ENCODE data around the gene MDFIC.

MDFIC gene

GRCh38 chr7:114929570-114929969 lies 7.7 kb downstream of the MDFIC start:
- FAIRE-seq = no peak

- FAIRE-seq = no peak
Observed at GRCh38 chr7:114930107-114930661, 8.3 kb downstream of the MDFIC start.

DNA sequence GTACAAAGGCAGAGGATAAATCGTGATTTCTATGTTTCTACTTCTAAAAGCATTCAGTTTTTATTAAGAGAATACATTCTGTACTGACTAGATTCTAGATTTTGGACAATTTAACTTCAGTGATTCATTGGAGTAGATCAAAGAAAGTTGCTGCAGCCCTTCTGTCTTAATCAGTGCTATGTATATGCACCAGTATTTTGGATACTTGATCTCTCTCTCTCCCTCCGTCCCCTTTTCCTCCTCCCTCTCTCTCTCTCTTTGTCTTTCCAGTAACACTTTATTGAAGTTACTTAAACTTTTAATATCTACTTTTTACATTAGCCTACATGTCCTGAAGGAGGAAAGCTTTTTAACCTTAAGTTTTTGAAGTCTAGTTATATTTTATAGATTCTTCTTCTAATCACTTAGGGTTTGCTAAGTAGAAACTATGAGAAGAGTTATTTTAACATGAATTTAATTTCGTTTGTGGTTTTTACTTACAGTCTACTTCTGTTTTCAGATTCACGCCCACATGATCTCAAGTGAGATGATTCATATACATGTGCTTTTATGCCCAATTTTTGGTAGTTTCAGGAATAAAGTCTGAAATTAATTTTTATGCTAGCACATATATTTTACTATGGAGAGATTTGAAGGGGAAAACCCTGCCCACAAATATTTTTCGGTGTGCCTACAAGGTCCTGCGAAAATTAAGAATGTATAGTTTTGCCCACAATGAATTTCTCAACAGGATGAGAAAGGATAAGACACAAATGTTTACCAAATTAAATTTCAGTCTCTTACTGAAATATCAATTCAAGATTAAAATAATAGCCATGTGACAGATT lies 9.1 kb downstream of the MDFIC start:
- no peak for FAIRE-seq

DNA sequence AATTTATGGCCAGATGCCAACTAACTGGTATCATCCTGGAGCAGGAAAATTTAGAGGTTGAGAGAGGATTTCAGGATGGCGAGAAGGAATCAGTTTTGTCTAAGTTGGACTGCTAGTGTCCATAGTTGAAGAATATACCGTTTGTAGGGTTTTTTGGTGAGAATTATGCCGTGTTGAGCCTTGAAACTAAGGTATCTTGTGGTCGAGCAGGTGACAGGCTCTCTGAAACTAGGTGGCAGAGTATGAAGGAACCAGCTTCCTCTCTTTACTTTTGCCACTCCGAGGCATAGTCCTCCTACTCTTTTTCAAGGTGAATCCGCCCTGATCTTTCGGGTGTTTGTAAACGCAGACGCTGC lies 9.7 kb downstream of the MDFIC start:
- no peak for FAIRE-seq

- FAIRE-seq = no peak
Observed at GRCh38 chr7:114932991-114933390, 11.1 kb downstream of the MDFIC start.

DNA sequence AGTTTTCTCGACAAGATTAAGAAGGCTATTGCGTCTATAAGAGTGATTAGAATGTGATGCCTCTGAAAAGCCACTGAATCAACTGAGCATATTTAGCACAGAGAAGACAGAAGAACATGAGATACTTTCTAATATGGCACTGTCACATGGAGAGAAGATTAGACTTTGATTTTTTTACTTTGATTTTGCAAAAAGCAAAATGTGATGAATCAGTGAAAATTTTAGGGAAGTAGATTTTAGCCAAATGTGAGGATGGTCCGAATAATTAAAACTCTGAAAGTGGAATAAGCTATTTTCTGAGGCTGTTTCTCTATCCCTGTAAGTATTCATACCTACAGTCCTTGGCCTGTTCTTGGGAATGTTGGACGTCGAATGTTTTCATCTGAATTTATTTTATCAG lies 11.8 kb downstream of the MDFIC start:
- FAIRE-seq = no peak

DNA sequence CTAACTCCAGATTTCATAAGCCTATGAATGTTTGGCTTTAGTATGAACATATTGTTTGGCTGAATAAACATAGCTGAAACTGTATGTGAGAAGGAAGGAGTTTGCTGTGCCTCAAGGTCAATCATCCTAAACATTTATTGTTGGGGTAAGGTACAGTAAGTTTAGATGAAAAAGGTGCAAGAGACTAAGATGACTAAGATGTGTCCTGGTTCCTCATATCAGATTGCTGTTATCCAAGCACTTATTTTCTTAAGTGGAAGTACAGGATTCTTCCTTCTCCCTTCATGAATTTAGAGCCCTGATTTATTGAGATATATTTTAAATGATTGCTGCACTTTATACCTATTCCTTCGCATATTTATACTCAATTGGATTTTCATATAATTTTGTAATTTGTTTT lies 12.2 kb downstream of the MDFIC start:
- no peak for FAIRE-seq

DNA sequence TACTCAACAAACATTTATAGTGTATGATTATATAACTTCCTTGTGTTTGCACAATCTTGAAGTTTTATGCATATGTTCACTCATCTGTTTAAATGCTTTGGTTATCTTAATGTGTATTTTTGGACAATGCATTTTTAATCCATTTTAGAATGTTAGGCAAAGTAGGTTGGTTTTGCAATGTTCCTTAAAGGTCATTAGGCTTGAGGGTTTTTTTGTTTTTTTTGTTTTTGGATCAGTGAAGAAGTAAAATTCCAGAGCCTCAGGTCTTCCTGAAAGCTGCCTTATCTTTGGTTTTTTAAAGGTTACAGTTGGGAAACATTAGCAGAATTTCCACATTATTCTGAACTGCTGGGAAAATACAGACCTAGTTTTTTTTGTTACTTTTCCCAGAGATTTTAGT lies 12.8 kb downstream of the MDFIC start:
- FAIRE-seq = peak; percentile 69

DNA sequence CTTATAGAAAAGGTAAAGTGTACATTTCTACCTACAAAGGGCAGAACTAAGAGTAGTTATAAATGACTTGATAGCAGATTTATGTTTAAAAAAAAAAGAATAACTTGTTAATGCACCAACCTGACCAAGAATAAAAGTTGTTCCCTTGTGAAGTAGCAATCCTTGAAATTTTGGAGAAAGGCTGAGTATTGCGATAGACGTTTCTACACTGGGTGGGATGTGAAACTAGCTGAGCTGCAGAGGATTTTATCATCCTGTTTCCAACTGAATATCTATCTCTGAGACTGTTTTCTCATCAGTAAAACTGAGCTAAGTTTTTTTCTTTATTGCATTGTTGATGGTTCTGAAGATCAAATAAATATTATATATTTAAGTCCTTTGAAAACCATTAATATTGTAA lies 14.6 kb downstream of the MDFIC start:
- FAIRE-seq = no peak

DNA sequence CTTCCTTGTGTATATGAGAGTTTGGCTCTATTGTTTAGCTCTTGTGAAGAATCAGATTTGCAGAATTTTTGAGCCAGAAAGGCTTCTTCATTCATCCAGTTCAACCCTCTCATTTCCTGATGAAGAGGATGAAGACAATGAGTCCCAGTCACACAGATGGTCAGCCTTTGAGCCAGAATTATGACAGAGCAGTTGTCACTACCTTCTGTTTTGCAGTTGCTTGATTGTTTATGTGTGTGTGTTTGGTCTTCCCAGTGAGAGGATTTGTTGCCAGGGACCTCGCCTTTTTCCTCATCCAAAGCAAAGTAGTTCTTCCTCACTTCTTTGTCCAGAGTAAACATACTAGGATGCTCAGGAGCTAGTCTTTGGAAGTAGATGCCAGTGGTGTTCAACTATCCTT lies 15.6 kb downstream of the MDFIC start:
- FAIRE-seq = no peak

- FAIRE-seq = no peak
Observed at GRCh38 chr7:114938785-114939184, 16.9 kb downstream of the MDFIC start.

DNA sequence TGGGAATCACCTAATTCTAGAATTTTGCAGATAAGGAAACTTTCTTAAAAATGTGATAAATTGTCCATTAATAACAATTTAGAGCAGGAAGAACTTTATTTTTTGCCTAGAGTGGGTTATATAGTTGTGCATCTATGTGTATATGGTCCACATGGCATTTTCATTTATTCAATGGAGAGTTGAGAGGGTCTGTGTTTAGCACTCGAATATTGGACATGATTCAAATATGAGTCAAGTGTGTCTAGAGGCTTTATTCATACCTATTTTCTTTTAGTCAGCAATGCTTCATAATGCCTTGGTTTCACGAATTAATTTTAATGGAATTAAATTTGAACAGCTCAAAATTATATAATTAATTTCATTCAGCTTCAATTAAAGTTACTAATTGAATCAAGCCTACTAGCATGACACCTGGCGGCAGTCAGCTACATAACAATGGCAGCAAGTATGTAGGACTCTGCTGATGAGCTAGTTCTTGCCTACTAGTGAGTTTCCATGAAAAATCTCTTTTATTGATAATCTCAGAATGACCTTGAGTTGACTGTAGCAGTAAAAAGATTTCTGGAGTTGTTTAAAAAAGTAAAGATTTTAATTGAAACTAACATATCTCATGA lies 17.7 kb downstream of the MDFIC start:
- FAIRE-seq = no peak

DNA sequence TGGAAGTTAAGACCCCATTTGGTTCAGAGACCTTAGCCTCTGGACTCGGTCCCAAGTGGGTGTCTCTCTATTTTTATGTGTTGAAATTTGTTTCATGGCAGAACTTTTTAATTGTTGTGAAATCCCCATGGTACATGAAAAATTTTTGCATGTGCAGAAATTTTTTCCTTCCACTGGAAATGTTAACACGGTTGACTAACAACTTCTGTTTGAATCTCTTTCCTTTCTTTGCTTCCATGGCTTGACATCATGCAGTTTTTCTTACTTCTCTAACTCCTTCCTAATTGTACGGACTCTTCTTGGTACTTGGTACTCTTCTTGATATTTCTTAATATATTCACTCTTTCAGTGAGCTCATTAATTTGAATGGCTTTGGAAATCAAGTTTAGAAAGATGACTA lies 18.3 kb downstream of the MDFIC start:
- no peak for FAIRE-seq

GRCh38 chr7:114941692-114942091 lies 19.8 kb downstream of the MDFIC start:
- FAIRE-seq = no peak

GRCh38 chr7:114942446-114943175 lies 20.7 kb downstream of the MDFIC start:
- no peak for FAIRE-seq

DNA sequence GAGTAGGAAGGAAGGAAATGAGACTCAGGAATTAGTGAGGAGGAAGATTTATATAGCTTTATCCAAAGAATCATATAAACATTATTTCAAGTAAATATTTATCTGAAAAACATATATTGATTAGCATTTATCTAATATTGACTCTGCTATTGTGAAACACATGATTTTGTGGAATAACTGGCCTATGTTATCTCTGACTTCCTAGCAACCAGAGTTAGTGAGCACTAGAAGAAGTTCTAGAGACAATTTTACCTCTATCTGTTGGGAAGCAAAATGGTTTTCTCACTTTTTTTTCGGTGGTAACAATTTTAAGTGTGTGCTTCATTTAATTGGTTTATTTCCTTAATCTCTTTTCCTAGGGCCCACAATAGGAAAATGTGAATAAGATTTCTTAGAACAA lies 21.6 kb downstream of the MDFIC start:
- FAIRE-seq = no peak

GRCh38 chr7:114943953-114944744 lies 22.3 kb downstream of the MDFIC start:
- no peak for FAIRE-seq

DNA sequence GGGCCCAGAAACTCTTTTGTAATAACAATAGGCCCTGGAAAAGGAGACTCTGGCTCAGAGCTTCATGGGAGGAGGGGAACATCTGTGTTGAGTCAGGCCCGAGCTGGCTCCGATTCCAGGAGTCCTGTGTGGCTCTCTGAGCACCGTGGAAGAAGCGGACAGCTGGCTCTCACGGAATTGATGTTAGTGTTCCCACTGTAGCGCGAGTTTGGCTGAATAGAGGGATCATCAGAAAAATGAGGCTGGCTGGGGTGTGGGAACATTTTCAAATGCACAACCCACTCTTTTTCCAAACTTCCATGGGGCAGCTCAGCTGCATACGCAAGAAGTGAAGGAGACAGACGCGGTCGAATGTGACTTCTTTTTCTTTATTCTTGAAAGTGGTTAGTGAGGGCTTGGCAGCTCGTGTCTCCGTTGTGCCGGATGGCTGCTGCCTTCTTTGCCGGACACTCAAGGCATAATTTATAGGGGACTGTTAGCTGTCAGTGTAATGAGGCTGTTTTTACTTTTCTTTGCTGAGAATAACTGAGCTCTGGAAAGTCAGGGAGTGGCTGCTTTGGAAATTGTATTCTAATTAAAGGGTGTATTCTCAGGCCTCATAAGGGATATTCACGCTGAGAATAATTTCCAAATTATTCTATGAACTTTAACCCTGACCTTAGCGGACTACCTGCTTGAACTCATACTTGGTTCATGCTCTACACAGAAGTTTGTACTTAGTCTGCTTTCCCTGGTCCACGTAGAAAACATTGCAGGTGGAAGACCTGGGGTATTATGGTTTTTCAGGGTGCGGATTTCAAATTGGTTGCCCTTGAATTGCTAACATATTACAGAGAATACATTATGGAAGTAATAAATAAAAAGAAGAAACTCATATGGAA lies 23.1 kb downstream of the MDFIC start:
- no peak for FAIRE-seq

DNA sequence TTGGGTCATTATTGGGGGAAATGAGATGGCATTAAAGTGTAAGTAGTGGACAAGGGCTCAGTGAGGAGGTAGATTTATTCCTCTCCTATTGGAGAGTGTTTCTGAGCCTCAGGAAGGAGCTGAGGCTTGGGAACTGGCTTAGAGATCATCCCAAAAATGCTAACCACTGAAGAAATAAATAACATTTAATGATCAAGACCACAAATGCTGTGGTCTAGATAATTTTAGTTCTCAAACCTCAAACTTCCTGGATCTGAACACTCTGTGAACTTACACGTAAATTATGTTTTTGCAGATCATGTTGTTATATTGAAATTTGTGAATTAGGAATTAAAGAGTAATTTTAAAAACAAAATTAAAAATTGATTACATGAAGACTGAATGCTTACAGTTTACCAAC lies 27.3 kb downstream of the MDFIC start:
- no peak for FAIRE-seq

GRCh38 chr7:114952296-114952695 lies 30.4 kb downstream of the MDFIC start:
- no peak for FAIRE-seq

- FAIRE-seq = no peak
Observed at GRCh38 chr7:114953724-114954123, 31.8 kb downstream of the MDFIC start.

- FAIRE-seq = no peak
Observed at GRCh38 chr7:114956702-114957101, 34.8 kb downstream of the MDFIC start.

Measured in islet of Langerhans (tissue), 1 donor.